GM21367 (cell line): ENCODE data around the gene IPO5.
"Not testable (repeated sequence)": the region's sequence is repeated elsewhere in the genome, so short reads cannot be mapped to it uniquely, and the experiment has no call there.

Experiments used
- ATAC-seq: cut with Tn5 transposase; IDR thresholded peaks from one replicate; pipeline ENCODE4 v1.9.1; 2021; ENCODE audit not compliant: unreplicated experiment

IPO5 gene

DNA sequence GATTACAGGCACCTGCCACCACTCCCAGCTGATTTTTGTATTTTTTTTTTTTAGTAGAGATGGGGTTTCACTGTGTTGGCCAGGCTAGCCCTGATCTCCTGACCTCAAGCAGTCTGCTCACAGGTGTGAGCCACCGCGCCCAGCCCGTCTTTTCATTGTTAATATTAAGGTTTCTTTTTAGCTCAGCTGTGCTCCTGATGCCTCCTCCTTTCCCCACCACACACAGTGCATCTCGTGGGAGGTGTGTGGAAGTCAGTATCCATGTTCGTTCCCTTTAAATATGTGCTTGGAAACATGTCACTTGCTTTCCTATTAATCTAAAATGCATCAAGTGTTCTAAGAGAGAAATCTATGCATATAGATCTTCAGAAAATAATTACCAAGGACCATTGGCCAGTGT, 53.5 kb downstream of the IPO5 start:
- no peak for ATAC-seq

DNA sequence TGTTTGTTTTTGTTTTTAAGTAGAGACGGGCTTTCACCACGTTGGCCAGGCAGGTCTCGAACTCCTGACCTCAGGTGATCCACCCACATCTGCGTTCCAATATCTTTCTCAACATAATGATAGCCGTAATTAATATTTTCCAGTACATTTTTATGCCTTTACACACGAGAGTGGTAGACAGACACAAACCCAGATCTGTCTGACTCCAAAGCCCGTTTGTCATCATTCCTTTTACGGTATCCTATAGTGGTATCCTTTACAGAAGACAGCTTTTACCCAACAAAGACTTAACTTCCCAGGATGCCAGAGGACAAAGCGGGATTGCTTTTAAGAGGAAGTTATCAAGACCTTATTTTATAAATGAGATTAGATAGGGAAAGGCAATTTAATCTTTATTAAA, 59.8 kb downstream of the IPO5 start:
- no peak for ATAC-seq

- no peak for ATAC-seq
These were observed 61.3 kb downstream of the IPO5 start for GRCh38 chr13:98014766-98015165.

GRCh38 chr13:98018293-98018692, 64.8 kb downstream of the IPO5 start:
- no peak for ATAC-seq

- ATAC-seq, result no peak
These were observed 65.7 kb downstream of the IPO5 start for GRCh38 chr13:98019186-98019585.

DNA sequence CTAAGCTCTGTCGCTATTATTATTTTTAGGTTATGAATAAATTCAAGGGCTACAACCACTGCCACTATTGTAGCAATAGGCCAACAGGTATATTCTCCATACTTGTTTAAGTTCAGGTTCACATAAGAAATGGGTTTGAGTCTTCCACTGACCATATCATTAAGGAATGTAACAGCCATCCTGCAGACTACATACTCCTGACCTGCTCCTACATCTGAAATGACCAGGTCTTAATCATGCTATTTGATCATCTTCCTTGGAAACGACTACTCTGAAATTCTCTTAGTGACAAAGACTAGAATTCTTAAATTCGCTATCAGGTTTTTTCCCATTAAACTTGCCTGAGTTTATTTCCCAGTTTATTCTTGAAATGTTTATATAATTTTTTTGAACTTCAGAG, 66.8 kb downstream of the IPO5 start:
- no peak for ATAC-seq

- no peak for ATAC-seq
These were observed 68.7 kb downstream of the IPO5 start for GRCh38 chr13:98022210-98022609.

GRCh38 chr13:98025480-98026025, 72.1 kb downstream of the IPO5 start:
- ATAC-seq, result no peak

GRCh38 chr13:98026457-98026857, 73.0 kb downstream of the IPO5 start:
- no peak for ATAC-seq

GRCh38 chr13:98032168-98032567, 78.7 kb downstream of the IPO5 start:
- no peak for ATAC-seq

DNA sequence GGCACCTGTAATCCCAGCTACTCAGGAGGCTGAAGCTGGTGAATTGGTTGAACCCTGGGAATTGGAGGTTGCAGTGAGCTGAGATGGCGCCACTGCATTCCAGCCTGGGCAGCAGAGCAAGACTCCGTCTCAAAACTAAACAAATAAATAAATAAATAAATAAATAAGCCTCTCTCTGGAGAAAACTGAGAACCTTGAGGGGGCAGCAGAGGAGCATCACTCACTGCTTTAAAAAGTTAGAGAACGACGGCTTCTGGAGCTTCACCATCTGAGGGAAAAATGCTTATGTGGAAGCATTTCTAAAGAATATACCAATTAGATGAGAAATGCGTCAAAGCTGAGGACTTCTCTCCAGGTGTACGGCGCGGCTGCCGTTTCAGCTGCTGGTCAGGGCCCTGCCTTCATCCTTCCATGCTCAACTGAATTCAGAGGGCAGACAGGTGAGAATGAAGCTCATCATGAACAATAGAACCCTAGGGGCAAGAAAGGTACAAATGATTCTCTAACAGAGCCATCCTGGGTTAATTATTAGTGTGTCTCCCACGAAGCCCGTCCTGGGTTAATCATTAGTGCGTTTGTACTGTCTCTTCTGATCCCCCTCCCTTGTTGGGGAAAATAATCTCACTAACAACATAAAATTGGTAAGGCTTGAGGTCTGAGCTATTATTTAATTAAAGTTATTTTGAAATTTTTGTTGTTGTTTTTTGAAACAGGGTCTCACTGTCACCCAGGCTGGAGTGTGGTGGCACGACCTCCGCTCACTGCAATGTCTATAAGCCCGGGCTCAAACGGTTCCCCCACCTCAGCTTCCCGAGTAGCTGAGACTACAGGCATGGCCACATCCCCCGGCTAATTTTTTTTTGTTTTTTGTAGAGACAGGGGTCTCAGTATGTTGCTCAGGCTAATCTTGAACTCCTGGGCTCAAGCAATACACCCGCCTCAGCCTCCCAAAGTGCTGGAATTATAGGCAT, 80.1 kb downstream of the IPO5 start:
- no peak for ATAC-seq

DNA sequence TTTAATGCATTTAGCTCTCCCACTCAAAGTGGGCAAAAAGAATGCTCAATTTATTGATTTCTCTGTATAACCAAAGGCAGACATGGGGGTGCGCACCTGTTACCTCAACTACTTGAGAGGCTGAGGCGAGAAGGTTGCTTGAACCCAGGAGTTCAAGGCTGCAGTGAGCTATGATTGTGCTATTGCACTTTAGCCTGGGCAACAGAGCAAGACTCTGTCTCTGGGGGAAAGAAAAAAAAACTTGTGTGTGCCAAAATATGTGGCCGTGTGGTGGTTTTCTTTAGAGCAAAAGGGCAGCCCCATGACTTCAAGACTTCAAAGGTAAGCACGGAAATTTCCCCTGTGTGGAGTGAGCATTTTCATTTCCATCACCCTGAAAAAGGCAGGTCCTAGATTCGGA, 81.9 kb downstream of the IPO5 start:
- no peak for ATAC-seq

- ATAC-seq, result not testable (repeated sequence)
These were observed 83.3 kb downstream of the IPO5 start for GRCh38 chr13:98036564-98037302.

GRCh38 chr13:98039261-98039660, 85.8 kb downstream of the IPO5 start:
- ATAC-seq, result no peak

GRCh38 chr13:98039964-98040363, 86.5 kb downstream of the IPO5 start:
- ATAC-seq, result no peak

DNA sequence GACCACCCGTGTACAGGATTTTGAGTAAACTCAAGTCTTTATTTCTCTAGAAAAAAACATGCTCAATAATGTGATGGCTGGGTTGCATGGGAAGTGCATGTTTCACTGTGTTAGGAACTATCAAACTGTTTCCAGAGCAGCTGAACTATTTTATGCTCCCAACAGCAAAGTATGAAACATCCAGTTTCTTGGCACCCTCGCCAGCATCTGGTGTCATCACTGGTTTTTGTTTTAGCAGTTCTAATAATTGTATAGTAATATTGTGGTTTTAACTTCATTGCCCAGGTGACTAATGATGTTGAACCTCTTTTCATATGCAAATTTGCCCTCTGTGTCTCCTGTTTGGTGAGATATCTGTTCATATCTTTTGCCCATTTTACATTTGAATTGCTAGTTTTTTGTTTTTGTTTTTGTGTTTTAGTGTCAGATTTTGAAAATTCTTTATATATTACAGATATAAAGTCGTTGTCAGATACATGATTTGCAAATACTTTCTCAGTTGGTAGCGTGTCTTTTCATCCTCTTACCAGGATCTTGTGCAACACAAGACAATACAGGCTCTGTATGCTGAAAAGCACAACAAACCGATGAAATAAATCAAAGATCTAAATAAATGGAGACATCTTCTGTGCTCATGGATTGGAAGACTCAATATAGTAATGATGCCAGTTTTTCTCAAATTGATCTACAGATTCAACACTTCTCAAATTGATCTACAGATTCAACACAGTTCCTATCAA, 87.8 kb downstream of the IPO5 start:
- no peak for ATAC-seq

- no peak for ATAC-seq
These were observed 90.8 kb downstream of the IPO5 start for GRCh38 chr13:98044301-98044700.

DNA sequence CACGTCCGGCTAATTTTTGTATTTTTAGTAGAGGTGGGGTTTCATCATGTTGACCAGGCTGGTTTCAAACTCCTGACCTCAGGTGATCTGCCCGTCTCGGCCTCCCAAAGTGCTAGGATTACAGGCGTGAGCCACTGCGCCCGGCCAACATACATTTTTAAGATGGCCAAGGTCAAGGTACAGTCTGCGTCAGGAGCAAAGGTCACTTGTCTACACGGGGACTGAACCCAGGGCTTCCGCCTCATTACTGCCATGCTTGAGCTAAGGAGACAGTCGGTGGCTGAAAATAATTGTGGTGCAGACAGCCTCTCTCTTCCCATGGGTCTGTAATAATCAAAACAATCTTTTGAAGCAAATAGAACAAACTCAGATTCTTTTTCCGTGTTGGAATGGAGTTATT, 94.3 kb downstream of the IPO5 start:
- ATAC-seq, result not testable (repeated sequence)

- no peak for ATAC-seq
These were observed 94.8 kb downstream of the IPO5 start for GRCh38 chr13:98048265-98048664.

- no peak for ATAC-seq
These were observed 96.6 kb downstream of the IPO5 start for GRCh38 chr13:98050041-98050466.

GRCh38 chr13:98052412-98052811, 98.9 kb downstream of the IPO5 start:
- no peak for ATAC-seq
